Left renal pelvis (tissue), 4 donors: ENCODE results near the gene PTPRH. TPM values are rescaled to one million over a fixed set of nuclear protein-coding genes. Genes with fewer than 3 reads are reported as not detected.
"Not testable (repeated sequence)": the region's sequence is repeated elsewhere in the genome, so short reads cannot be mapped to it uniquely, and the experiment has no call there.

Experiments
- DNase-seq, 4 donors: peaks; one replicate each; pipeline ENCODE4 v3.0.0-alpha.2; 2013; ENCODE audit warnings: low read depth in 4 of 4, low spot score in 3 of 4
- polyA plus RNA-seq, 4 donors: library from polyadenylated mRNA; unstranded; fragments of 120-200 nt; gene quantifications; one replicate each; pipeline ENCODE4 v1.2.1, GENCODE V29; 2013; ENCODE audit not compliant: insufficient read length in 4 of 4

PTPRH gene
- polyA plus RNA-seq, 4 donors, result 0.11 to 2.8 (median 0.26) TPM

DNA sequence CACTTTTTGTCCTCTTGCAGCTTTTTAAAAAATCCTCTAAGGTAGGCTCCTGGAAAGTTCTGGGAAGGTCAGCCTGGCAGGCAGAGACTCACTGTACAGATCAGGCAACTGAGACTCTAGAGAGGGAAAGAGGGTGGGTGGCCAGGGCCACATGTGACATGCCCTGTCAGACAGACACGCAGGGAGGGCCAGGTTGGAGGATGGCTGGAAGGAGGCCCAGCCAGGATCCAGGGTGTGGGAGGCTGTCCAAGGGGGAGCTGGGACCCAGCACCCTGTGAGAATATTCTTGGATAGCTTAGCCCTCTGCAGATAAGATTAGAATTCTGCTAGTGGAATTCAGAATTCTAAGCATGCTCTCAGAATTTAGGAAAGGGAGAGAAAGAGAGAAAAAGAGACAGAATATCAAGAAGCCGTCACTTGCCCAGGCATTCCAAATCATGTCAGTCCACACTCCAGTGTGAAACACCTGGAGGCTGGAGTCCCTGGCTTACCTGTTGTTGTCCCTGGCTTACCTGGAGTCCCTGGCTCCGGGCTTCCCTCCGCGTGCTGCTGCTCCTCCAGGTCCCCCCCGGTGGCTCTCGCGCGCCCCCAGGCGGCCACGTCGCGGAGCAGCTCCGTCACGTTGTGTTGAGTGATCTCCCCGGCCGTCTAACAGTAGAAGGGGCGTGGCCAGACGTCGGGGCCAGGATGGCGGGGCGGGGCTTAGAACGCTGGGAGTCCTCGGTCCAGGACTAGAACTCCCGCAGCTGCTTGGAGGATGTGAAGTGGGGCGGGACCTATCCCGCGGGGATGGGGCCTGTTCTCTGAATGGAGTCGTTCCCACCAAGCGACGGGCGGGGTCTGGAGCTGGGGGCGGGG lies 48.9 kb downstream of the PTPRH start:
- DNase-seq, result no peak

DNA sequence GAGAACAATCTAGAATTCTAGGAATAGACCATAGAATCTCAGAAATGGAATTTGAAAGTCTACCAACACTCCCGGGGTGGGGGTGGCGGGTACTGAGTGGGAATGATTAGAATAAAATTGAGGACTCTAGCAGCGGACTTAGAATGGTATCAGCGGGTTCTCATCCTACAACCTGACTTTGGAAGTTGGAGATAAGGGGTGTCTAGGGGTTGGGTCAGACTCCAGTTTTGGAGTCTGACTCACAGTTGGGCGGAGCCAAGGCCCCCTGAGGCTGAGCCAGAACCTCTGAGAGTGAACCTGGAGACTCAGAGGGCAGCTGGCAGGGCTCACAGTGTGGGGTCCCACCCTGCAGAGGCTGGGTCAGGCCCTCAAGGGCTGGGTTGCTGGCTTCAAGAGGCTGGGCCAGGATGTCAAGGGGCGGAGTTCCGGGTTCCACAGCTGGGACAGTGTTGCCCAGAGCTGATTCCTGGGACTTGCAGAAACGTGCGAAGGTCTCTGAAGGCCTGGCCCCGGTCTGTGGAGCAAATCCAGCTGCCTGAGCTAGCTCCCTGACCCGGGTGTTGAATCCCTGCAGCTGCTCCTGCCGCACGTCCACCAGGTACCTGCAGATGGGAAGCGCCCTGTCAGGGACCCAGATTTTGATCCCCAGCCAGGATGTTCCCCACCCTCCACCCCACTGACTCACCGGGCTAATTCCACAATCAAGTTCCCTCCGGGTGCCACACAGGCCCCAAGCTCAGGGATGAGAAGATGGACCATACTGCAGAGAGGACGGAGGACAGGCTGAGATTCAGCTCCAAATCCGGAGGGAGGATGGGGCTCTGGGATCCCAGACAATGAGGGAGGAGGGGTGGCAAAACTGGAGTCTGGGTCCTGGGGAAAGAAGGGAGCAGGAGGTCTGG lies 50.2 kb downstream of the PTPRH start:
- no peak for DNase-seq

DNA sequence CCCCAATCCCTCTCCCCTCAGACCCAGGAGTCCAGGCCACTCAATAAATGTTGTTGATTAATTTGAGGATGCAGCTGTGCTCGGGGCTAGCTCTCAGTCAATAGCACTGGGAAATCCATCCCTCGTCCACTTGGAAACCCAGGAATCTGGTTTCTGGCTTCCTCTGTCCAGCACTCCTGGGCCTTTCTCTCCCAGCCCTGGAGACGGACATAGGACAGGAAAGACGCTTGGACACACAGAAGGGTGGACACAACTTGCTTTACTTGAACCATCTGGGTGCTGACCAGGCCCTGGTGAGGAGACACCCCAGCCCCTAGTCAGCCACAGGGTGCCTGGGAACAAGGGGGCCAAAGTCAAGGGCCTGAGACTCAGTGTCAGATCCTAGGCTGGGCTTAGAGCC lies 50.9 kb downstream of the PTPRH start:
- DNase-seq, result no peak

DNA sequence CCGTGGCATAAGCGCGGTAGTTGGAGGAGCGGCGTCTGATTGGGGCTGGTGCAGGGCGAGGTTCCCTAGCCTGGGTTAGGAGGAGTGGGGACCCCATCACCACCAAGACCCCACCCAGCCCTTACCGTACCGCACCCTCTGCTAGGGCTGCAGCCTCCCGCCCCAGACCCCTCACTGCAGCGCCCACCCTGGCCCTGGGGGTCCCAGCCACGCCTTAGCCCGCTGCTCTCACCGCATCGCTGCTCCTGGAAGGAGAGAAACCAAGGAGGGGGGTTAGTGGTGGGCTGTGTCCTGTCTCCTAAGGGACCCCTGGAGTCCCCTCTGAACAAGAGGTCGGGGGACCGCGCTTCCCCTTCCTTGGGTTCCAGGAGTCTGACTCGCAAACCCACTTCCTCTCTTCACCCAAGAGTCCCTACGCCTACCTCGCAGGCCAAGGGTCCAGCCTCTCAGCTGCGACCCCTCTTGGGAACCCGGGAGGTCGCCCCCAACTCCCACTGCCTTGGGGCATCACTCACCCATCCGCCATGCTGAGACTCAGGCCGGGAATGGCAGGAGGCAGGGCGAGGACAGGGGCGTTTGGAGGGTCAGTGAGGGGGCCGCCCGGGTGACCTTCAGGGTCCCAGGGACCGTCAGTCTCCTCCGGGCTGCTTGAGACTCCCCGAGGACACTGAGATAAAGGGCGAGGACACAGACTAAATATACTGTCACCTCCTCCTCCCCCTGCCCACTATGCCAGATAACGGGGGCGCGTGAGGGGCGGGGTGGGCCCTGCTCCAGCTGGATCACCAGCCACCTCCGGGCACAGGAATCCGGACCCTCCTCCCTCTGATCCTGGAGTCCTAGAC lies 52.0 kb downstream of the PTPRH start, which contains the start of gene TNNI3:
TSS of gene TNNI3 (minus strand) at position 669 of the 845 bp plus-strand sequence. CDS start at position 526, 143 bp downstream.
- DNase-seq, result no peak

DNA sequence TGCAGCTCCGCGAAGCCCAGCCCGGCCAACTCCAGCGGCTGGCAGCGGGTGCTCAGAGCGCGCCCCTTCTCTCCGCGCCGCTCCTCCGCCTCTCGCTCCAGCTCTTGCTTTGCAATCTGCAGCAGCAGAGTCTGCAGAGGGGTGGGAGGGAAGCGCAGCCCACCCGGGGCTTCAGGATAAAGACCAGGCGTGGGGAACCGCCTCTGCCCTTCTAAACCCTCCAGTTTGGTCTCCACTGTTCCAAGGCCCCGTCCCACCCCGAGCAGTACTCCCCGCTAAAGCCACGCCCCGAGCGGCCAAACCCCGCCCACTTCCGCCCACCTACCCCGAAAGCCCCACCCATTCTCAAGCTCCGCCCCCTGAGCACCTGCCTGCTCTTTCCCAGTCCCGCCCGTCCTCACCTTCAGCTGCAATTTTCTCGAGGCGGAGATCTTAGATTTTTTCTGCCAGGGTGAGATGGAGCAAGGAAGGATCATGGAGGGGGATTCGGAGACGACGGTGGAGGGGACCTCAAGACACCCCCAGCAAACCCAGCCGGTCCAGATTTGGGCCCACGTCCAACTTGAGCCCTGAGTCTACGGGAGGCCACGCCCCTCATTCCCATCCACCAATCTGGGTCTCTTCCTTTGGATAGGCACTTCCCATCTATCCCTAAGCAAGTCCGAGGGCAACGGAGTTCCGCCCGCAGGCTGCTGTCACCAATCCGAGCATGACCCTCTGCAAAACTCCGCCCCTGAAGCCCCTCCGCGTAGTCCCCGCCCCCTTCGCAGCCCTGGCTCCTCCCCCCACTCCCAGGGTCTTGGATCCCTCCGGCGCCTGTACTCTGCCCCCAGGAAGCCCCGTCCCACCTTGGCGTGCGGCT lies 52.9 kb downstream of the PTPRH start:
- DNase-seq, result no peak

DNA sequence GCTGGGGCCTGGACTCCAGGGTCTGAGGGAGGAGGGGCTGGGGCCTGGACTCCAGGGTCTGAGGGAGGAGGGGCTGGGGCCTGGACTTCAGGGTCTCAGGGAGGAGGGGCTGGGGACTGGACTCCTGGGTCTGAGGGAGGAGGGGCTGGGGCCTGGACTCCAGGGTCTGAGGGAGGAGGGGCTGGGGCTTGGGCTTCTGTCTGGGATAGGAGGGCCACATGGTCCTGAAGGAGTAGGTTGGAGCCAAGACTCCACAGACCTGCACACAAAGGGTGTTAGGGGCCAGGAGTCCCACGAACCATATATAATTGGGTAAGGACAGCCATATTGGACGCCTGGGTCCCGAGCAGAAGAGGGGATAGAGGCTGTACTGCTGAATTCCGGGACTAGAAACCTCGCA lies 53.5 kb downstream of the PTPRH start:
- DNase-seq, result not testable (repeated sequence)

DNA sequence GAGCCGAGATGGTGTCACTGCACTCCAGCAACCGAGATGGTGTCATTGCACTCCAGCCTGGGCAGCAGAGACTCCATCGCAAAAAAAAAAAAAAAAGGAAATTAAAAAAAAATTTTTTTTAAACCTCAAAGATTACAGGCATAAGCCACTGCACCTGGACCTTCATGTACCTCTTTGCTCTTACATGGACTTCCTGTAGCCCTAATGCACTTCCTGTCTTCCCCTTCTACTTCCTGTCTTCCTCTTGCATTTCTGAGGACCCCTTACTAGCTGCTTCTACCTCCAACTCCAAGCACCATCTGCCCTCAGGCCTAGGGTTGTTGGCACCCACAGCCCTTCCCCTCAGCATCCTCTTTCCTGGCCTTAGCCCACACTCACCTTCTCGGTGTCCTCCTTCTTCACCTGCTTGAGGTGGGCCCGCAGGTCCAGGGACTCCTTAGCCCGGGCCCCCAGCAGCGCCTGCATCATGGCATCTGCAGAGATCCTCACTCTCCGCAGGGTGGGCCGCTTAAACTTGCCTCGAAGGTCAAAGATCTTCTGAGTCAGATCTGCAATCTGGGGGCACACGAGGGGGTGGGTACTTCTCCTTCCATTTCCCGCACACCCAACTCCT lies 55.5 kb downstream of the PTPRH start:
- DNase-seq, result no peak

DNA sequence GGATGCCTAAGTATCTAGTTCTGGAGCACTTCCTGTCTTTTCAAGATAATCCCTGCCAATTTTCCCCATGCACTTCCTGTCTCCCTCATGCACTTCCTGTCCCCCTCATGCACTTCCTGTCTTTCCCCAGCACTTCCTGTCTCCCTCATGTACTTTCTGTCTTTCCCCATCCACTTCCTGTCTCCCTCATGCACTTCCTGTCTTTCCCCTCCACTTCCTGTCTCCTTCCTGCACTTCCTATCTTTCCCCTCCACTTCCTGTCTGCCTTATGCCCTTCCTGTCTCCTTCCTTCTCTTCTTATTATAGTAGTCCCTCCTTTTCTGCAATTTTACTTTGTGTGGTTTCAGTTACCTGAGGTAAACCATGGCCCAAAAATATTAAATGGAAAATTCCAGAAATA lies 57.3 kb downstream of the PTPRH start:
- DNase-seq, result no peak

DNA sequence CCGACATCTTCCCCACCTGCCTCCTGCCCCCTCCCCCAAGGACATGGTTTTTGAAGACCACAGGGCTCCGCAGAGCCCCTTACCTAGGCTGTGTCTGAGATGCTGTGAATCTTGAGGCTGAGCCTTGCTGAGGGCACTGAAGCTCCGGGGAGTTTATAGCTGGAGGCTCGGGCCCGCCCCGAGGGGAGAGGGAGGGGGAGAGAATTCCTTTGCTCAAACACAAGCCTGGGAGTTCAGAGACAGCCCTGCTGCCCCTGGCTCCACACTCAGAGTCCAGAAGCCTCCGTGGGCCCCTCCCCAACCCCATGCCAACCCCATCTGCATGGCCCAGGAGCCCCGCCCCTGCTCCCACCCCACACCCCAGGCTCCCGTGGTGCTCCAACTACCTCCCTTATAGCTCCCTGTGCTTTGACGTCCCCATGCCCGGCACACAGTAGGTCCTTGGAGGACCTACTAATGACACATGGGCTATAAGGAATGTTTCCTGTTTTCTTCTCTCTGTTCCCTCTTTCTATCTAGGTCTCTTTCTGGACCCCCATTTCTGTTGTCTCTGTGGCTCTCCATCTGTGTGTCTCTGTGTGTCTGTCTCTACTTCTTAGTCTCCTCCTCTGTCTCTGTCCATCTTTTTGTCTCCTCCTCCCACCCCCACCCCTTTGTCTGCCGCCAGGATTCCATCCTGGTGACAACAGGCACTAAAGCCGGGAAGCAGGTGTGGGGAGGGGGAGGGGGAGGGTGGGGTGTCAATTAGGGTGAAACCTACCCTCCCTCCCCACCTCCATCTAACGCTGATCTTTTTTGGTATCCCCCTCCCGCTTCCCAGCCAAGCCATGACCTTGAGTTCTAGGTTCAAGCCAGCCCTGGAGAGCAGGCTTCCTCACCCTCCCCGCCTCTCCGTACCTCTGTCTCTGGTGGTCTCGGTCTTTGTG lies 60.0 kb downstream of the PTPRH start, which contains the start of gene TNNT1:
TSS of gene TNNT1 (minus strand) at position 129 of the 926 bp plus-strand sequence. CDS start 2,049 bp downstream, outside the sequence.
- no peak for DNase-seq

DNA sequence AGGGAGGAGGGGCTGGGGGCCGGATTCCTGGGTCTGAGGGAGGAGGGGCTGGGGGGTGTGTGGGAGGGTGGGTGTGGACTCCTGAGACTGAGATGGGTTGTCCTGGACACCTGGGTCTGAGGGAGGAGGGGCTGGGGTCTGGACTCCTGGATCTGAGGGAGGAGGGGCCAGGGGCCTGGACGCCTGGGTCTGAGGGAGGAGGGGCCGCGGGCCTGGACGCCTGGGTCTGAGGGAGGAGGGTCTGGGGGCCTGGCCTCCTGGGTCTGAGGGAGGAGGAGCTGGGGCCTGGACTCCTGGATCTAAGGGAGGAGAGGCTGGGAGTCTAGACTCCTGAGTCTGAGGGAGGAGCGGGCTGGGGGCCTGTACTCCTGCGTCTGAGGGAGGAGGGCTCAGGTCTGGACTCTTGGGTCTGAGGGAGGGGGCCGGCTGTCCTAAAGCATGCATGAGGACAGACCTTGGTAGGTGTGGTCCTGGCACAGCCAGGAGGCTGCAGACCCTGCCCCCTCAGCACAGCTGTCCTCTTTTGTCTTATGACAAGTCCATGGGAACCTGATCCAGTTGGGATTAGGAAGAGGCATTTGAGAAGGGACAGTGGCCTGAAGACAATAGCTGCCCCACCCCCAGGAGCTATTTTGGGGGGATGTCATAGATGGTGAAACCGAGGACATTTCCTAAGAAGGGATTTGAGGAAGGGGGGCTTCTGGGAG lies 61.6 kb downstream of the PTPRH start:
- DNase-seq, result no peak

DNA sequence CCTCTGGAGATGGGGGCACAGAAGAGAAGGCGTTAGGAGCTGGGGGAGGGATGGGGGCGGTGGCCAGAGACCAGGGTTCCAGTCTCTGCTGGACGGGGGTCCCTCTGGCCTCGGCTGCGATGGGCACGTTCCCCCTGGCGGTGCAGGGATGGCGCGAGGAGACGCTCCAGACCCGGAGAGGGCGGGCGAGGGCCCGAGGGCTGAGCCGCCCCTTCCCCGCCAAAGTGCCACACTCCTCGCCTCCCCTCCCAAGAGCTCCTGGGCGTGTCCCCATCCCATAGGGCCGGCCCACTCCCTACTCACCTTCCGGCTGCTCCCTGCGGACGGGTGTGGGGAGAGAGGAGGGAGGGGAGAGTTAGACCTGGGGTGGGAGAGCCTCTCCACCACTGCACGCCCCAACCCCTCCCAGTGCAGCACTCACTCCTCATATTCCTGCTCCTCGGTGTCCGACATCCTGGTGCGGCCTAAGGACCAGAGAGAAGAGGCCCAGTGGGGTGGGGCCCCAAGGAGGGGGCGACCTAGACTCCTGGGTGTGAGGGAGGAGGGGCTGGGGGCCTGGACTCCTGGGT lies 62.5 kb downstream of the PTPRH start:
- DNase-seq, result no peak

DNA sequence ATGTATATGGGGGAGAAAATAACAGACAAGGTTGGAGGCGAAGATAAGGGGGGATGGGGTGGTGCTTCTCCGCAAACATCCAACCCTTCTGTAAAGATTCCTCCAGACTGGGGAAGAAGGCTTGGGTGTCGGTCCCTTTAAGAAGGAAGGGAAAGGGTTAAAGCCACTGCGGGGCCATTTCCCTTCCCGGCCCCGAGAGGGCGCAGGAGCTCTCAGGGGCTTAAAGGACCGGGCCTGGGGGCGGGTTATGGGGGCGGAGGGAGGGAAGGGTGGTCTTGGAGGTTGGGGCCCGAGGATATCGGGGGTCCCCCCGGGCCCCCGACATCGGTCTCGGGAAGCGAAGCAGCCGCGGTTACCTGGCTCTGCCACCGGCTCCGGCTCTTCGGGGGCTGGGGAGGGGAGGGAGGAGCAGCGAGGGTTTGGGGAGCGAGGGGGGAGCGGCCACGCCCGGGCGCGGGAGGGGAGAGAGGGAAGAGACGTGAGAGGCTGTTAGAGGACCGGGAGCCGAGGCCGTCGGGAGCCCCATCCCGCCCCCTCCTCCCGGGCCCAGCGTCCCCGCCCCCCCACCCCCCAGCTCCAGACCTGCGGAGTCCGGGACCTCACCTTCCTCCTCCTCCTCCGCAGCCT lies 63.1 kb downstream of the PTPRH start:
- no peak for DNase-seq

DNA sequence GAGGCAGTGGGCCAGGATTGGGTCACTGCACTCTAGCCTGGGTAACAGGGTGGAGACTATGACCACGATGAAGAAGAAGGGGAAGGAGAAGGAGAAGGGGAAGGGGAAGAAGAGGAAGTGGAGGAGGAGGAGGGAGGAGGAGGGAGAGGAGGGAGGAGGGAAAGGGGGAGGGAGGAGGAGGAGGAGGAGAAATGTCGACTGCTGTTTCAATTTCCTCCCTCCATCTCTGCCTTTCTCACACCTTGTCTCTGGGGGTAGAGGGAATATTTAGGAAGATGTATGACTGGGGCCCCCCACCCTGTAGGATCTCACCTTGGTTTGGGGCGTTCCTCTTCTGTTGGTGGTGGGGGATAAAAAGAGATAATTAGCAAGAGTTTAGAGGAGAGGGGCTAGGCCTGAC lies 64.1 kb downstream of the PTPRH start:
- DNase-seq, result no peak

DNA sequence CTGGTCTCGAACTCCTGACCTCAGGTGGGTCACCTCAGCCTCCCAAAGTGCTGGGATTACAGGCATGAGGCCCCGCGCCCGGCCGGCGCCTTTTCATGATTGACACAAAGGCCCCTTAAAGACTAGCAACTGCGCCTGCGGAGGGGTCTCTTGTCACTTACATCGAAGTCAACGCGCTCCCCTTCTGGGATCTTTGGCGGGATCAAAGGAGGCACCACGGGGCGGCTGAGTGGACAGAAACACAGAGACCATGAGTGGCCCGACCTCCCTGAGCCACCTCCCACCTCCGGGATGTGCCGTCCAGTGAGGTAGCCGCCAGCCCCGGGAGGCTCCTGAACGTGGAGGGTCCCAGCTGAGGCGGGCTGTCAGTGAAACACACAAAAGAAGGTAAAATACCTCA lies 67.6 kb downstream of the PTPRH start:
- DNase-seq, result no peak

DNA sequence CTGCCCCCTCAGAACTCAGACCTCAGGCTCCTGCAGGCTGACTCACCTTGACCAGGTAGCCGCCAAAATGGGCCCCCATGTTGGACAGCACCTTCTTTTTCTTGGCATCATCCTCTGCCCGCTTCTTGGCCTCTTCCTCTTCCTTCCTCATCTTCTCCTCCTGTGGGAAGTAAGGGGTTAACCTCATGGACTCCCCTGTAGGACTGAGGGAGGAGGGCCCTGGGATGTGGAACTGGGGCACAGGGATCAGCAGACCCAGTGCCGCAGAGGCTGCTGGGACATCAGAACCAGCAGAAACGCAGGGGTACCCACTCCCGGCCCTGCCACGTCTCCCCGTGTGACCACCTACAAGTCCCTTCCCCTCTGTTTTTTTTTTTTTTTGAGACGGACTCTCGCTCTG lies 71.4 kb downstream of the PTPRH start:
- DNase-seq, result no peak

DNA sequence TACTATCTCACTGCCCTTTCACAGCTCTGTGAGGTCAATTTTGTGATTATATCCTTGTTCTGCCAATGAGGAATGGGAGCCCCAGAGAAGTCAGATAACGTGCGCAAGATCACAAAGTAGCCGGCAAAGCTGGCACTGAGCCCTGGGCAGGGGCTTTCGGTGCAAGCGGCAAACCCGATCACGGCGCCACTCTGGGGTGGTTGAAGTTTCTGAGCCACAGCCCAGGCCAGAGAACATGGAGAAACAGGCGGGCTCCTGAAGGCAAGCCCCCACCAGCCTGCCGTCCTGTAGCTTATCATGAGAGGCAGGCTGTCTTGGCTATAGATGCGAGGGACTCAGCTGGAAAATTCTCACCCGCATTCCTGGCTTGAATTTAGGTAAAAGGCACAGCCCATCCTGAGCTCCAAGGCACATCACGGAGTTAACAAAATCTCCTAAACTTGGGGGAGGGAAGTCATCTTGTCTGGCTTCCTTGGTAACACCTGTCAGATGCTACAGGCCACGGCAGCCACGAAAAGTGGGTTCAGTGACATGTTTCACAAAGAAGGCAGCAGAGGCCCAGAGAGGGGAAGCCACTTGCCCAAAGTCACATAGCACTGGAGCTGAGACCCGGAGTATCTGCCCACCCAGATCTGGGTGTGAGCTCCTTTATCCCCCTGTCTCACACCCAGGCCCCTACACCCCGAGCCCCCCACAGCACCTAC lies 72.8 kb downstream of the PTPRH start:
- no peak for DNase-seq
